Subcutaneous adipose tissue (tissue), 4 donors: ENCODE results near the gene WDR7. TPM values are rescaled to one million over a fixed set of nuclear protein-coding genes. Genes with fewer than 3 reads are reported as not detected.

Experiments used
- total RNA-seq, 4 donors: library from RNA; depleted of rRNA; stranded (reverse); fragments of >200 nt; gene quantifications; one replicate each; pipeline ENCODE4 v1.1.0, GENCODE V29; 2016
- TF ChIP-seq, protein P1 (sequence below): fragments of 450-650 bp; IDR thresholded peaks from one replicate; pipeline ENCODE4 v1.5.1; 2016; ENCODE audit warnings: low read depth, mild to moderate bottlenecking, control low read depth, antibody characterized with exemption, moderate library complexity

Gene WDR7
- total RNA-seq, 4 donors from 2014 or later = 28.7 to 46.1 (median 37.4) TPM

DNA sequence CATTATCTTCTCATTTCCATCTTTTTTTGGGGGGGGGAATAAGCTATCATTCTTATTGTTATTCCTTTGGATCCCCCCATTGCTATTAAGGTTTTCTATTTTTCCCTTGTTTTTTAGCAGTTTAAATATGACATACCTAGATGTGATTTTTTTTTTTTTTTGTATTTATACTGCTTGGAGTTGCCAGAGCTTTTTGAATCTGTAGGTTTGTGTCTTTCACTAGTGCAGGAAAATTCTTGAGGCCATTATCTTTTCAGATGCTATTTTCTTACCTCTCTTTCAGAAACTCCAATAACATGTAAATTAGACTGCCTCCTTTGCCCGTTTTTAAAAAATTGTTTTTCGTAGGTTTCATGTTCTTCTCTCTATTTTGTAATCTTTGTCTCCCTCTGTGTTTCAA lies 88.6 kb downstream of the WDR7 start:
- TF ChIP-seq, protein P1, sequence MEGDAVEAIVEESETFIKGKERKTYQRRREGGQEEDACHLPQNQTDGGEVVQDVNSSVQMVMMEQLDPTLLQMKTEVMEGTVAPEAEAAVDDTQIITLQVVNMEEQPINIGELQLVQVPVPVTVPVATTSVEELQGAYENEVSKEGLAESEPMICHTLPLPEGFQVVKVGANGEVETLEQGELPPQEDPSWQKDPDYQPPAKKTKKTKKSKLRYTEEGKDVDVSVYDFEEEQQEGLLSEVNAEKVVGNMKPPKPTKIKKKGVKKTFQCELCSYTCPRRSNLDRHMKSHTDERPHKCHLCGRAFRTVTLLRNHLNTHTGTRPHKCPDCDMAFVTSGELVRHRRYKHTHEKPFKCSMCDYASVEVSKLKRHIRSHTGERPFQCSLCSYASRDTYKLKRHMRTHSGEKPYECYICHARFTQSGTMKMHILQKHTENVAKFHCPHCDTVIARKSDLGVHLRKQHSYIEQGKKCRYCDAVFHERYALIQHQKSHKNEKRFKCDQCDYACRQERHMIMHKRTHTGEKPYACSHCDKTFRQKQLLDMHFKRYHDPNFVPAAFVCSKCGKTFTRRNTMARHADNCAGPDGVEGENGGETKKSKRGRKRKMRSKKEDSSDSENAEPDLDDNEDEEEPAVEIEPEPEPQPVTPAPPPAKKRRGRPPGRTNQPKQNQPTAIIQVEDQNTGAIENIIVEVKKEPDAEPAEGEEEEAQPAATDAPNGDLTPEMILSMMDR = no peak

DNA sequence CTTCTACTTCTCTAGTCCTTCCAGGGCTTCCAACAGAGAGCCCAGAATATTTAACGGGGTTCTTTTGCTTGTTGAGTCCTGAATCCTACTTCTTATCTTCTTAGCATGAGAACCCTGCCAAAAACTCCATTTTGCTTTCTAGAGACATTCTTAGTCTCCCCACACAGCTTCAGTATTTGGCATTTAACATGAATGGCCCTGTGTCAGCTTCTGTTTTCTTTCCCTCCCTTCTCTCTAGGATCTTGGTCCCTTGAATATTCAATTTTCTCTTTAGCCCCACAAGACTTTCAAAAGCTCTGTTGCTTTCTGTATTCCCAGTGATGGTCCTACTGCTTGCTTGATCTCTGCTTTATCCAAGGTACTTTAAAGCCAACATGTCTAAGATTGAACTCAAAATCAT lies 89.5 kb downstream of the WDR7 start:
- TF ChIP-seq, protein P1 = no peak

DNA sequence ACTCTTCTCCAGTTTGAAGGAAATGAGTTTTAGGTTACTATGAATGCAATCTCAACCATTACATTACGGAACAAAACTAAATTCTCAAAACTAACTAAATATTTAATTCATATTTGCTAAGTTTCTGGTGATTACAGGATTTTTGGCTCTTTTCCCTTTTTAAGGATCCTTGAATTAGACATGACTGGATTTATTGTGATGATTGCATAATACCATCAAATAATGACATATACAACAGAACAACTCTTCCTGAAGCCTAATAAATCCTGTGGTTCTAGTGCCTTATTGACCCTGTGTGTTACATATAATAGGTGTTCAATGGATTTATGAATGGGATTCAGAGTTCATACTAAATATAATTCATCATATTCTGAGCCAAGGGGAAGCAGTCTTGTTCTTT lies 90.5 kb downstream of the WDR7 start:
- TF ChIP-seq, protein P1 = no peak

DNA sequence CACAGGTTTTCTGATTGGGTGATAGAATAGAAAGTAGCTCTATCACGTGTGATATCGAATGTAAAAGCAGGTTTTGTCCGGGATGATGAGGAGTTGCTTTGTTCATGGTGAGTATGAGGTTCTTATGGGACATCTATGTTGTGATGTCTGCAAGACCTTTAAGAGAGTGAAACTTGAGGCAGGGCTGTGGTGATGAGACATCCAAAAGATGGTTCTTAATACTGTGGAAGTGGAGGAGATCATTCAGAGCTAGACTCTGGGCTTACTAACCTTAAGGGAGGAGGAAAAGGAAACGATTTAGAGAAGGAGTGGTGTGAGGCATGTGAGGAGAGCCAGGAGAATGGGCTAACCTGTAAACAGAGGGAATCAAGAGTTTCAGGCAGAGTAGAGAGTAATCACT lies 92.0 kb downstream of the WDR7 start:
- TF ChIP-seq, protein P1 = no peak

DNA sequence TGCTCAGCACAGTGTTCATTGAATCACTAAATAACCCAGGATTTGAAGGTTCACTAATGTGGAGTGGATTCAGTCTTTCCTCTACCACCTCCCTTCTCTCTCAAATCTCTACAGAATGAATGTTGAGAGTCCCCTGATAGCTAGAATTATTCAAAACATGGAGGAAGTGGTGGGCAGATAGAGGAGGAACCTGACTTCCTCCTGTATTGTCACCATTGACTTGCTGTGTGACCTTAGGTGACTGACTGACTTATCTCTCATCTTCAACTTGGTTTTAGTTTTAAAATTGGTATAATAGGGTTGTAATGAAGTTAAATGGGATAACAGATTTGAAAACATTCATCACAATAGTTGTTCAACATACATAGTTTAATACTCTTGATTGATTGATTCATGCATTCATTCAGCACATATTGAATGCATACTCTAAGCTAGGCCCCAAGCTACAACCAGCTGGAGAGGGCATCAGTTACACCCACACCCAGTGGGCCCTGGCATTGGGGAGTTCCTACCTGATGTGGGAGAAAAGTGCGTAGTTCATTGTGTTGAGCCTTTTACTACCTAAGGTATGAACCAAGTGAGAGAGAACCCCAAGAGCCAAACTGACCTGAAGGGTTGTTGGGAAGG lies 96.0 kb downstream of the WDR7 start:
- TF ChIP-seq, protein P1 = no peak

DNA sequence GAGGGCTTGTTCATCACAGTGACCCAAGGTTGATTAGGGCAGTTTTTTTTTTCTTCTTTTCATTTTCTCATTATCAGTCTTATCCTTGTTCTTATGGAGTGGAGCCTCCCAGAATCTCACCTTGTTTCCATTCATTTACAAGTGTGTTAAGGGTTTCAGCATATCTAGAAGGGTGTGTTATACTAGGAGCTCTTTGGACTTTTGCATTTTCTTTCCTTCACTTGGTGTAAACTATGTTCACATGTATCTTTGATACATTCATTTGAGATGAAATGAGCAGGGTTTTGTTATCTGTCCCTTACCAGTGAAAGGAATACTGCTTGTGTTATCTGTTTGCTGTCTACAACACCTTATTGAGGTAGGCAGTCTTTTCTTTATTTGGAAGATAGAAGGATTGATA lies 96.7 kb downstream of the WDR7 start:
- TF ChIP-seq, protein P1 = no peak

DNA sequence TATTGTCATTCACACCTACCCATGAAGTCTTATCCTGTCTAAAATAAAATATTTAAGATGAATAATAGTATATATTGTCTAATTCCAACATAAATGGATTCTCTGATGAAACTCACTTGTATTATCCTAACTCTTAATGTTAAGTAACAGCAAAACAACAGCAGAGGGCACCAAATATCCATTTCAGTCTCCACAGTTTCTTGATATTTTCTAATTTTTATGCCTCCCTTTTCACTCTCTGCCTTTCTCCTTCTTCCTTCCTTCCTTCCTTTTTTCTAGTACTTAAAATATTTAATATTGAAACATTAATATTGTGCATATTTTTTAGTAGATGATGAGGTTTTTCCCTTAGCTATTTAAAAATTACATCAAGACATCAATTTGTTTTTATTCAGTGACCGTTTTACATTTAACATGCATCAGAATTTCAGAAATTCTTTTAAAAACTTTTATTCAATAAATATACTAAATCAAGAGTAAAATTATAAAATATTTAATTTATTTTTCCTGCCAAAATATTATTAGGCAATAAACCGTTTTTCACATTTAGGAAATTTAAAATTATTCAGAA lies 97.6 kb downstream of the WDR7 start:
- TF ChIP-seq, protein P1 = no peak
